ENCODE data around the gene GTPBP8.

DNA sequence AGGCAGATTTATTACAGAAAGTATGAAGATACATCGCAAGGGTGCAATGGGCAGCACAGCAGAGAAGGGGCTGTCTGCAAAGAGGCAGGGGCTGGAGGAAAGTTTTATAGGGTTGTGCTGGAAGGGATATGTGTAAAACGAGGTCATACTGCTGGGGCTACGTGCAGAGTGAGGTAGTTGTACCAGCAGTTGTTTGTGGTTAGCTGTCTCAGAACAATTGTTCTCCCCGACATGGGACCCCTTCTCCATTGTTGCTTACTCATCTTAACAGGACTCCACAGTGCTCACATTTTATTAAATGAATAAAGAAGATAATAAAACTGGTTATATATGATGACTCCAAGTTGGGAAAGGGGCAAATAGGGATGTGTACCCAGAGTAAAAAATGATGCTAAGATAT, 49.4 kb downstream of the GTPBP8 start:
- TF ChIP-seq, protein P1, sequence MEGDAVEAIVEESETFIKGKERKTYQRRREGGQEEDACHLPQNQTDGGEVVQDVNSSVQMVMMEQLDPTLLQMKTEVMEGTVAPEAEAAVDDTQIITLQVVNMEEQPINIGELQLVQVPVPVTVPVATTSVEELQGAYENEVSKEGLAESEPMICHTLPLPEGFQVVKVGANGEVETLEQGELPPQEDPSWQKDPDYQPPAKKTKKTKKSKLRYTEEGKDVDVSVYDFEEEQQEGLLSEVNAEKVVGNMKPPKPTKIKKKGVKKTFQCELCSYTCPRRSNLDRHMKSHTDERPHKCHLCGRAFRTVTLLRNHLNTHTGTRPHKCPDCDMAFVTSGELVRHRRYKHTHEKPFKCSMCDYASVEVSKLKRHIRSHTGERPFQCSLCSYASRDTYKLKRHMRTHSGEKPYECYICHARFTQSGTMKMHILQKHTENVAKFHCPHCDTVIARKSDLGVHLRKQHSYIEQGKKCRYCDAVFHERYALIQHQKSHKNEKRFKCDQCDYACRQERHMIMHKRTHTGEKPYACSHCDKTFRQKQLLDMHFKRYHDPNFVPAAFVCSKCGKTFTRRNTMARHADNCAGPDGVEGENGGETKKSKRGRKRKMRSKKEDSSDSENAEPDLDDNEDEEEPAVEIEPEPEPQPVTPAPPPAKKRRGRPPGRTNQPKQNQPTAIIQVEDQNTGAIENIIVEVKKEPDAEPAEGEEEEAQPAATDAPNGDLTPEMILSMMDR (IDR thresholded peaks at IDR 0.05) = no peak
- TF ChIP-seq POLR2A (IDR thresholded peaks at IDR 0.05) = no peak

Measured in adrenal gland (tissue), 5 donors.